Stimulated activated CD8-positive, alpha-beta memory T cell treated with anti-CD3 and anti-CD28 coated beads, Interleukin-12 subunit alpha, Interleukin-12 subunit beta, amount 100 ng/mL, for 24 hours (primary cell): Measurements from ENCODE around the gene CDK15.

Experiments
- DNase-seq: peaks from one replicate; pipeline ENCODE4 v3.0.0-alpha.2; 2020; ENCODE audit errors: extremely low read depth

Gene CDK15

DNA sequence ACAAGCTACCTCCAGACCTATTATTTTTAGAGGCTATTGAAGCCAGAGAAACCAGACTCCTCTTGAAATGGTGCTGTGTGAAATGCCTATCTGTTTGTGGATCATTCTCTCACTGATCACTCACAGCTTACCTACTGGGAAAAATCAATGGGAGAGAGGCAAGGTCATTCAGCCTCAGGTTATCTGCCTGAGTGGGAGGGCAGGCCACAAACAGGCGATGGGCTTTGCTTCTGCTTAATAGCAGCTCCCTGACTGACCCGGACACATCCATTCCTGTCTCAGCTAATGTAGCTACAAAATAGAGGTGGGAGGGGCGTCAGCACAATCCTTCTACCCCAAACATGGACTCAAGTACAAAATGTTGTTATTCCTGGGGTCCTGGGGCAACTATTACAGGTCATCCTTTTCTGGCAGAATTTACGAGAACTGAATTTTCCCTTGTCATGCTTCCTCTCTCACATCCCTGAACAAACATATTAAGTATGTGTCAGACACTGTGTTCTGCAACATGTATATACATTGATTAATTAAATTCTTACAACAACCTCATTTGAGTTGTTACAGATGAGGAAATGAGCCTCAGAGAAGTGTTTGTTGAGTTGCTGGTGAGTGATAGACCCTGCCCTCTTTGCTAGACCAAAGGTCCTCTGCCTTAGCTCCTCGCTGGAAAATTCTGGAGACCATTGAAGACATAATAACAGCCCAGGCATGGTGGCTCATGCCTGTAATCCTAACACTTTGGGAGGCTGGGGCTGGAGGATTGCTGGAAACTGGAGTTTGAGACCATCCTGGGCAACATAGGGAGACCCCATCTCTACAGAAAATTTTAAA is 60.5 kb downstream of the CDK15 start:
- no peak for DNase-seq

DNA sequence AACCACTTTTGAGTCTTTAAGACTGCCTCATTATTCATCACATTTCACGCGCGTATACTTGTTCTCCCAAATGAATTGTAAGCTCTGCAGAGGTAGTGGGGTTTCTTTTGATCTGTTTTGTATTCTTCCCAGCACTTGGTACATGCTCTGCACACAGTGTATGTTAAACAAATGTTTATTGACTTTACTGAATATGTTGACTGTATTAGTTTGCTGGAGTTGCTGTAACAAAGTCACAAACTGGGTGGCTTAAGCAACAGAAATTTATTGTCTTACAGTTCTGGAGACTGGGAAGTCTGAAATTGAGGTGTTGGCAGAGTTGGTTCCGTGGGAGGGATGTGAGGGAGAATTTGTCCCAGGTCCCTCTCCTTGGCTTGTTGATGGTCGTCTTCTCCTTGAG is 65.1 kb downstream of the CDK15 start:
- no peak for DNase-seq

DNA sequence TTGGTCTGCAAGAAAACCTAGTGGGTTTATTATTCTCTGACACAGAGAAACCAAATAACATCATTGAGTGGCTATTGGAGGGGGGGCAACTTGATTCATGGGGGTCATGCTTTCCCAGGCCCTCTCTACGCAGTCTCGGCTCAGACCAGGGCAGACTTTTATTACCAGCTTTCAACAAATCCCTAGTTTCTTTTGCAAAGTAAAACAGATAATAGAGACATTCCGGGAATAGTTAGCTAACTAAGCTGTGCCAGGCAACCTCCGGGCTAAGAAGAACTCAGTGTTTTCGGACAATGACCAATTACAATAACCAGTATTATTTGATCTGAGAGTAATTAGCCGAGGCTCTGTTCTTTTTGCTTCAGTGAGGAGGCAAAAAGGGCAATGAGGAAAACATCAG is 66.3 kb downstream of the CDK15 start:
- DNase-seq = no peak

DNA sequence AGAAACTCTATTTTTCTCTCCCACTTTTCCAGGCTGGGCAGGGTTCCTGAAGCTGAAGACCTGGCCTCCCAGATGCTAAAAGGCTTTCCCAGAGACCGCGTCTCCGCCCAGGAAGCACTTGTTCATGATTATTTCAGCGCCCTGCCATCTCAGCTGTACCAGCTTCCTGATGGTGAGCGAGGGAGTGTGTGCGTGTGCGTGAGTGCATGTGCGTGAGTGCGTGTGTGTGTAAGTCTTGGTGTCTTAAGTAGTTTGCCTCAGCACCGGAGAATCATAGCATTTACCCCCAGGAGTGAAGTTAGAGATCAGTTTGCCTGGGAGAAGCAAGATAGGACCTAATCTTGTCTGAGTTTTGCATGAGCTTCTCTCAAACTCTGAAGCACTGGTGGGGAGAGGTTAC is 73.7 kb downstream of the CDK15 start:
- DNase-seq = no peak

DNA sequence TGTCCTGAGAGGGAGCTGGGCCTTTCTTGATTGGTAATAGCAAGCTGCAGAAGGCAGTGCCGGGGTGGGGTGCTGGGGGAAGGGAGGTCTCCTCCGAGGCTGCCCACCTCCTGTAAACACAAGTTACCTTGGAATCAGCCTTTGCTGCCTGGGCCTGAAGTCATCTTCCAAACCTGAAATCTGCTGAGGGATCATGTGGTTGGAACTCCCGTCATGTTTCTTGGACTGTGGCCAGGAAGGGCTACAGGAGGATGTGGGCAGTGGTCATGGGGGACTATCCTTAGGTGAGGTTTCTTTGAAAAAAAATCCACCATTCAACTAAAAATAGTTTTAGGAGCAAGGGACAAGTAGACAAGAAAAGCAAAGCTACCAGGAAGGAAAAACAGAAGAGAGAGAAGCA is 74.2 kb downstream of the CDK15 start:
- DNase-seq = no peak

DNA sequence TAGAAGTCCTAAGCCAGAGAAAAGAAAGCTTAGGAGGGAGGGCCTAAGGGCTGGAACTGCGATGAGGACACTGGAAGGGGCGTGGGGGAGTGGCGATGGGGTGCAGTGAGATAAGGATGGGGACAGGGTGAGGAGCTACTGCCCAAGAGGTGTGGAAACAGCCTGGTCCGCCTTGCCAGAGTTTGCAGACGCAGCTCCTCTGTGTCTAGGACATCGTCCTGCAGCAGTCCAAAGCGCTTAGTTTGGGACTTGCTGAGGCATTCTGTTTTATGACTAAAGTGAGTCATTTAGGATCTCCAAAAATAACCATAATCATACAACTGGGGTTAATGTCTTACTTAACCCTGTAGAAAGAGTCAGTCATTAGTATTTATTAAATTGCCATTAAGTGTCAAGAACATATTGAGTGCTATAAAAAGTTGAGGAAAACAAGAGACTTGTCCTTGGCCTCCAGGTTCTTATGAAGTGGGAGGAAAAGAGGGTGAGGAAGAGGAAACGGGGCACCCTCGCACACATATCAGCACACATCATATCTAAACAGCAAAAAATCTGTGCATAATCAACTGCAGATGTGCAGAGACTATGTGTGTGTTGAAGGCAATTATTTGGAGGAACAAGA is 74.8 kb downstream of the CDK15 start:
- DNase-seq = no peak

DNA sequence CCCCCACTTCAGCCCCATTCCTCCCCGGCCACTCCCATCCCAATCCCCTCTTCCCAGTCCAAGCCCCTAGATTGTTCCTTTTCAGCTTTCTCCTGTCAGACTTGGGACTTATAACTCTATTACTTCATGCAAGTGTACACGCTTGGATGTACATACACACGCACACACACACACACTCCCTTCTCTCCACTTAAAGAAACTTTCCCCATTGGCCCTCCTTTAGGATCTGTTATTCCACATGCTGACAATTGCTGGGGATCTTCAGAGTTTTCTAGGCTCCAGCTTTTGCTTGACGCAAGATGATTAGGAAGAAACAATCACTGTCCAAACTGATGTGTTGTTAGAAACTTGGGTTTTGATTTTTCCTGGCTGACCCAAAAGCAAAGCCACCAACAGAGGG is 75.4 kb downstream of the CDK15 start:
- no peak for DNase-seq

DNA sequence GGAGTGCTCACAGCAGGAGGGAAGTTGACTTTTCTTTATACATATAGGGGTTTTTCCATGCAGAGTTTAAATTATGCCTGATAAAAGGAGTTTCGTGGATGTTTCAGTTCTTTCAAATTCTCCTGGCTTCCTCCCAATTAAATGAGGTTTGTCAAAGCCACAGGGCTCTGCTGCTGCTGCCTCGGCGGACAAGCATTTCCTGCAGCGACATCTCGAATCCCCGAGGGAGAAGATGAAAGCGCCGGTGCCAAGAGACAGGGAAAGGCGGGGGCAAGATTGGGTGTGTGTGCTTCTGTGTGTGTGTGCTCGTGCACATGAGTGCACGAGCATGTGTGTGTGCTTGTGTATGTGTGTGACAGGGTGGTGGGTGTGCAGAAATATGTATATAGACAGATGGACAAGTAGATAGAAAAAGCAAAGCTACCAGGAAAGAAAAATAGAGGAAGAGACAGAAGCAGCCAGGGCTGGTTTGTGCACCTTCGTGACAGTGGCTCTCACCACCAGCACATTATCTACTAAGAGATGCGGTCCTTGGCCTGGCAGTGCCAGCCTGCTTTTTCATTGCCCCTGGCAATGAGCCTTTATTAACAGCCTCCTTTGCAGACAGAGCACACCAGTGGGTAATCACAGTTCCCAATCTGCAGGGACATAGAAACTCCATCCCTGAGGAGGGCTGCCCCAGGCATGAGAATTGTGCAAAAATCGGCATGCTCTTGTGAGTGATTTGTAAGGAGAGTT is 76.2 kb downstream of the CDK15 start:
- no peak for DNase-seq

DNA sequence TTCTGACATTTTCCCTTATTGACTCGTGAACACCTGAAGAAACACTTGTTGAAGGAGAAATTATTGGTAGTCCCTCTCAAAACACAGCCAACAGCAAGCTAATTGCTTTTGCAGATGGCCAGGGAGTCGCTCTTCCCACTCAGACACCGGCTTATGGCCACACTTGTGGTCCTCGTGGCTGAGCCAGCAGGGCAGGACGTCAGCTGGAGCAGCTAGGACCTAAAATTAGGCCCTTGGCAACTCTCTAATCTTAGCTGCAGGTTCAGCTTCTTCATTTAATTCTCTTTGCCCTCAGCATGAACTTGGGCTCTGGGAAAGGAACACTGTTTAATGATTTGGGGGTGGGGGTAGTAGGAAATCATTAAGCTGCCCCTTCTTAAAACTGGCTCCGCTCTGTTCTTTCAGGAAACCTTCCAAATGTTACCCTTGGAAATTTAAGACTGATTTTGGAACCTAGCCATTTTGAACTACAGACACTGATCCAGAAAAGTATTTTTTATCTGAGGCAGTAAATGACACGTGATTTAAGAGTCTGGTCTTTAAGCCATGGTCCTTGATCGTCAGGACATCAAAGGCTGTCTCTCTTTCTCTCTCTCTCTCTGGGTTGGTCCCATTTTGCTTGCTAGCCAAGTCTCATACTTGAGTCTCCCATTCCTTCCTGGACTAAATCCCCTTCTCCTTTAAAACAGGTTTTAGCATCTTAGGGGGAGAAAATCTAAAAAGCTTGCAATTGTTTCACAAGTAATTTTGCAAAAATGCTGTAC is 77.5 kb downstream of the CDK15 start:
- DNase-seq = no peak

DNA sequence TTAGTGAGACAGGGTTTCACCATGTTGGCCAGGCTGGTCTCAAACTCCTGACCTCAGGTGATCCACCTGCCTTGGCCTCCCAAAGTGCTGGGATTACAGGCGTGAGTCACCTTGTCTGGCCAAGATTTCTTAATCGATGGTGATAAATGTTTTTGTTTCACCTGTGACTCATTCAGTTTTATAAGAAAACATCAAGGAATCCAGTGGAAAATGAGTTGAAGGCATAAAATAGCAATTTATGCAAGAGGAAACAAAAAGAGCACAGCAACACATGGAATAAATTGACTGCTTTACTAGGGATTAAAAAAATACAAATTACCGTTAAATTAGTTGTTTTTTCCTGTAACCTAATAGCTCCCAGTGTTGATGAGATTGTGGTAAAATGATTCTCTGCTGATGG is 80.2 kb downstream of the CDK15 start:
- DNase-seq = no peak

DNA sequence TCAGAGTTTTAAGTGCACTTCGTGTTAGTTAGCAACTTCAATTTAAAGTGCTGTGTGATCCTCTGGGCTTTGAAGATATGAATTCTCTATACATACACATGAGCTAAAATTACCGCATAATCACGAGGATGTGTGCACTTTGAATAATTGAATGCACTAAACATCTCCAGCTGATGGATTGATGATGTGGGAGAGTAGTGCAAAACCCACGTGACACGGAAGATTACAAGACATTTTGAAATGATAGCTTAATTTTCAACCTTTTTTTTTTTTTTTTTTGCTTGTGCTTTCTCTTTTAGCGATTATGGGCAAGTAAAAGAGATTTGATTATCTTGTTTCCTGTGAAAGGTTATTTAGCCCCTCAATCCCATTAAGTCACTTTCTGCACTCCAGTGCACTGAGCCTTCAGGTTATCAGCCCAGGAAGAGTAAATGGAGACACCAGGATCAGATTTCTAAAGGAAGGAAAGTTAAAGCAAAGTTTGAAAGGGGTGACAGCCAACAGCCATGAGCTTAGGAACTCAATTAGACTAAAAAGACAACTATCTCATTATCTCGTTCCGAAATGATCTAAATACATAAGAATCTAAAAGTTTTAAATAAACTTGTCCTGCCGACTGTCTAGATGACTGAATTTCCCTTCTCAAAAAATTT is 81.6 kb downstream of the CDK15 start:
- DNase-seq = no peak

DNA sequence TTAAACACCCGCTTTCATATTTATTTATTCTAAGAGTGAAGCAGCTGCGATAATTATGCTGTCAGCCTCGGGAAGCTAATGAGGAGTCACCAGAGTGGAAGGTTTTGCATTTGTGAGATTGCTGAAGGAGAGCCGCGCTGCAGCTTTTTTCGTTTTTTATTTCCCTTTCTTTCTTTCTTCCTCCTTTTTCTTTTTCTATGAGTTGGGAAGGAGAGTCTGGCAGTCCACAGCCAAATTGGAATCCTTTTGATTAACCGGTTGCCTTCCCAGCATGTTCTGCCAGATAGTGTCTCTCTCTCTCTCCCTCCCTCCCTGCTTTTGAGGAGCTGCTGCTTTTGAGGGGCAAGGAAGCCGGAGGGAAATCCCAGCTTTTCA is 82.1 kb downstream of the CDK15 start:
- no peak for DNase-seq

DNA sequence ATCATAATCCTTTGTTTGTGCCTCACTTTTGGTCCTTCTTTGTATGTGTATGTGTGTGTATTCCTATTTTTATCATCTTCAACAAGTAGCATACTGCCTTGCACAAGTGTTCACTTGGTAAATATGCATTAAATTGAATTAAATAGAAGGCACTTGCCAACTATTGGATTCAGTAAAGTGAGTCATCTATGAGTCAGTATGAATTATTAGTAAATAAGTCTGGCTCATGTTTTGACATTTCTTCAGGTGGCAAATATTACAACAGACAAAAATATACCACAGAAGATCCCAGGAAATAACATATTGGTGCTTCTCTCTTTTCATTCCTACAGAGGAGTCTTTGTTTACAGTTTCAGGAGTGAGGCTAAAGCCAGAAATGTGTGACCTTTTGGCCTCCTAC is 84.1 kb downstream of the CDK15 start:
- no peak for DNase-seq

DNA sequence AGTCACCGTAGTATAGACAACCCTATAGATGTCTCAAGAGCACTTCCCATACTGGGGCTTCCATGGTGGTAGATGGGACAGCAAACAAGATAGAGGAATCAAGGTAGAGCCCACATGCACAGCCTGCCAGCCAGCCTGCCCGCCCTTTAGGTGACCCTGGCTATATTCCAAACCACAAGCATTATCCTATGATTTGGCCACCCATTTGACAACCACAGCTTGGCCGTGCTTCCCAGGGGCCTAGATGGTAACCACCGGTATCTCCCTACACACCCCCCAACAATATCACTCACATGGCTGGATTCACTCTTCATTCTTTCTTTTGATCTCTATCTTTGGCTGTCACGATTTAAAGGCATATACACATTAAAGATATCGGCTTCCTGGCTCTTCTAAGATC is 85.3 kb downstream of the CDK15 start:
- DNase-seq = no peak

DNA sequence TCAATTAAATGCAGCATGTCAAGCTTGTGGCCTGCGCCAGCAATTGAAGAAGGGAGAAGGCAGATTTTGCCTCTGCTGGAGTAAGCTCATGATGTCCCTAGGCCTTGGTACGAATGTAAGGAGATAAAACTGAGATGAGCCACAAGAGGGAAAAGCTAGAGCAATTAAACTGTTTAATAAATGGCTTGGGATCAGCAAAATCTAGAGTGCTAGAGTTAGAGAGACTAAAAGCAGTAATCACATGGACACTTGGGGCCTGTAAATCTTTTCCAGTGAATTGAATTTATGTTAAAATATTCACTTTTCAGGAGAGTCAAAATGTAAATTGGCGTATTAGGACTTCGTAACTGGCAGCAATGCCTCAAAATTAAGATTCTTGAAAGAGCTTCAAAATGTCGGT is 86.2 kb downstream of the CDK15 start:
- no peak for DNase-seq

DNA sequence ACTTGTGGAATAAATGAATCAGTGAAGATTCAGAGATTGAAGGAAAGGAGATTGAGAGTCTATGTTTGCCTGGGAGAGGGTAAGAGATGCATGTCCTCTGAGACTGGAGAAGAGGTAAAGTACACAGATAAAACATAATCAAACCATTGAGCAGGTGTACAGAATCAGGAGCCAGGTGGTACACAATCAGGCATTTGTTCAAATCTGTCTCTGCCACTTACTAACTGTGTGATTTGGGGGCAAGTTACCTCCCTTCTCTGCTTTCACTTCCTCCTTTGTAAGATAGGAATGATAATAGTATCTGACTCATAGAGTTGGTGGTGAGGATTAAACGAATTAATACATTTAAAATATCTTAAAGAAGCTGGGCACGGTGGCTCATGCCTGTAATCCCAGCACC is 94.0 kb downstream of the CDK15 start:
- no peak for DNase-seq

DNA sequence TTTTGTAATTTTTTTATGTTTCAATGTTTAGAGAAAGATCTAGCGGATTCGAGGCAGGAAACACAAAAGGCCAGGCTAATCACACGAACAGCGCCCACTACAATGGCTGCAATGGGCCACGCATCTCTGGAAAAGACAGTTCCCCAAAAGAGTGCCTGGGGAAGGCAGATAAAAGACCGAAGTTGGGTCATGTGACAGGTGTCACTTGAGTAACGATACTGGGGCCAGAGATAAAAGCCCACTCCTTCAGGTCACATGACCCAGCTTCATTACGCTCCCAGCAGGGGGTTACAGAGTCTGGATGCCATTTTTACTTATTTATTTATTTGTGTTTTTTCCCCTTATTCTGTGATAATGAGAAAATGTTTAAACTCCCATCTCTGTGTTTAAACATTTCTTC is 95.4 kb downstream of the CDK15 start:
- no peak for DNase-seq

DNA sequence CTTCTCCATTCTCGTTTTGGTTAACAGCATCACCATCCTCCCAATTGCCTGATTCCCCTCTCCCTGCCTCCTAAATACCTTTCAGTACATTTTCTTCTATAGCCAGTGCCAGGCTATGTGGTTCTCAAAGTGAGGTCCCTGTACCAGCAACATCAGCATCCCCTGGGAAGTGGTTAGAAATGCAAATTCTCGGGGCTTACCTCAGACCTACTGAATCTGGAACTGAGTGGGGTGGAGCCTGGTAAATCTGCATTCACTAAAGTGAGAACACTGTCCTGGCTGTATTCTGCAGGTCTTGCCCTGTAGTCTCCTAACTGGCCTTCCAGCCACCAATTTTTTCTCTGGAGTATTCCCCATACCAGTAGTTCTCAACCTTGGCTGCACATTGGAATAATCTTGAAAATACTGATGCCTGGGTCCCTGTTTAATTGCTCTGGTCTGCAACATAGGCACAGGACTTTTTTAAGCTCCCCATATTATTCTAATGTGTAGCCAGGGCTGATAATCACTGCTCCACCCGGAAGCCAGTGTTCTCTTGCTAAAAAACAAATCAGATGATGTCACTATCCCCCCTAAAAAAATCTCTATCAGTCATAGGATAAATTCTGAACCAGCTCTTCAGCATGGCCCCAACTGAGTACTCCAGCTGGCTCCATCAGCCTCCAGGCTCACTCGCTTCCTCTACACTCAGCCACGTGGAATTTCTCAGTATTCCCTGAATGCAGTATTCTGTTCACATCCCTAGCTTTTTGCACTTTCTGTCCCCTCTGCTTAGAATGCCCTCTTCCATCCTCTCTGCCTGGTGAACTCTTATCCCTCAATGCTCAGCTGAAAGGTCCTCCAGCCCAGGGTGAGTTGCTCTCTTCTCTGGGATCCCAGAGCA is 98.4 kb downstream of the CDK15 start:
- no peak for DNase-seq

DNA sequence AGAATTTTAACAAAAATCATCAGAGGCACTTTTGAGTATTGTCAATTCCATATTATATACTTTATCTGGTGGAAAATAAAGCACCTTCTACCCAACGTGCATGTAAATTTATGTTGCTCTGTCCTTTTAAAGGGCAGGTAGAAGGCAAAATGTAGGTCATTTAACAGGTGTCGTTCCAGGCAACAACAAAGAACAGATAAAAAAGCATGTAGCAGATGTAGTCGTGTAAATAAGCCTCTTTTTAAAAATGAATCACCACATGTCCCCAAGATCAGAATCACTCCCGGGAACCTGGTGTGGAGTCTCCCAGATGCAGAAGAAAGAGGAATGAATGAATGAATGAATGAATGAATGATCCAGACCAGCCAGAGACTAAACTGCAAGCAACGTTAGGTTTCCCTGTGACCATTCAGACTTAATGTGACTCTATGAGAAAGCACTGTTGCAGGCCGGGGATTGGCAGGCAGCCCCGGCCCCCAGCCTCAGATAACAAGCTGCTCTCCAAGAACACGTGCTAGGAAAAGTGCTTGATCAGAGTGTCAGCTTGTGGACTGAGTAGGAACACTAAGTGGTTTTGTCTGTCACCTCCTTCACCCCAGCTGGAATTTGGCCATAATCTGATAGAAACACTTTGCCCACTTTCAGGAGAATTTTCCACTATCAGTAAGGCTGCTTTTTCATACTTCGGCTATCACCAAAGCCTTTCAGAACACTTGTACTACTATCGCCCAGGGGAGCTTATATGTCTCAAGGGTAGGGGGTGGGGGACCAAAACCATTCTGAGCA is 100.6 kb downstream of the CDK15 start:
- DNase-seq = no peak

DNA sequence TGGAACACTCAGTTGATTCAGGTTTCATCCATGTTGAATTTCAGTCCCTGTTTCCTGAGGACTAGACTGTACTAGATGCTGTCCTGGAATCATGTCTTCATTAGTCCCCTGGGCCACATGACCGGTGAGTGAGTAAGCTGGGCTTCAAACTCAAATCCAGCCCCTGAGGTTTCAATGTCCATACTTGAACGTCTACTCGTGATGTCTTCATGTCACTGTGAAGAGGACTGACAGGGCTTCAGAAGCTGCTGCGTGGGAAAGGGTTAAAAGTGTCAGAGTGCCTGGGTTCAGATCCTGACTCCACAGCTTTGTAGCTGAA is 101.2 kb downstream of the CDK15 start:
- DNase-seq = no peak
